Measurements from ENCODE around the gene TMEM132A.

- TF ChIP-seq CTCF (conservative IDR thresholded peaks at IDR 0.05 in 1 of 2, IDR thresholded peaks at IDR 0.05 in 1 of 2; ENCODE audit: low read depth in 1 of 2, low read length in 2 of 2) (no peak), EZH2 (IDR thresholded peaks at IDR 0.05; ENCODE audit: low read length, missing control alignments) (no peak)
Measured at GRCh38 chr11:60931917-60932316, 7.7 kb downstream of the TMEM132A start.
